ENCODE results near the gene MPST.

The MPST gene

GRCh38 chr22:37050913-37051312 lies 31.4 kb downstream of the MPST start:
- DNase-seq (ENCODE audit: low read depth), result no peak
- no peak overlapping the region for H3K4me3 ChIP-seq (ENCODE audit: low read depth, low read length)
- in situ Hi-C loops (cut with HindIII; ENCODE audit: low sequenced_read_pairs), result no loop called here
- no peak for TF ChIP-seq CTCF (IDR thresholded peaks at IDR 0.05; ENCODE audit: low read depth, low read length, missing control alignments)

GRCh38 chr22:37051391-37052385 lies 32.1 kb downstream of the MPST start, which contains the start of gene KCTD17:
KCTD17 (plus strand) TSS chr22:37051742; CDS start chr22:37051761, 19 bp downstream.
- peak; percentile 15 for DNase-seq (ENCODE audit: low read depth)
- H3K4me3 ChIP-seq (ENCODE audit: low read depth, low read length), result peak within 1 kb of the TSS; percentile 65
- no peak for TF ChIP-seq CTCF (IDR thresholded peaks at IDR 0.05; ENCODE audit: low read depth, low read length, missing control alignments)

GRCh38 chr22:37052386-37053309 lies 33.1 kb downstream of the MPST start:
- in situ Hi-C loops (cut with HindIII; ENCODE audit: low sequenced_read_pairs), result no loop called here
- TF ChIP-seq CTCF (IDR thresholded peaks at IDR 0.05; ENCODE audit: low read depth, low read length, missing control alignments), result no peak
- DNase-seq (ENCODE audit: low read depth), result no peak
- peak overlapping the region; percentile 65 for H3K4me3 ChIP-seq (ENCODE audit: low read depth, low read length)

More at GRCh38 chr22:37051391-37052385, 32.1 kb downstream of the MPST start, which contains the start of gene KCTD17:
- in situ Hi-C loops (cut with HindIII; ENCODE audit: low sequenced_read_pairs), result no loop called here

- no peak overlapping the region for H3K4me3 ChIP-seq (ENCODE audit: low read depth, low read length)
- TF ChIP-seq CTCF (IDR thresholded peaks at IDR 0.05; ENCODE audit: low read depth, low read length, missing control alignments), result no peak
- no peak for DNase-seq (ENCODE audit: low read depth)
- in situ Hi-C loops (cut with HindIII; ENCODE audit: low sequenced_read_pairs), result no loop called here
Measured at GRCh38 chr22:37053310-37054055, 33.9 kb downstream of the MPST start.

- no peak for TF ChIP-seq CTCF (IDR thresholded peaks at IDR 0.05; ENCODE audit: low read depth, low read length, missing control alignments)
- no peak for DNase-seq (ENCODE audit: low read depth)
- in situ Hi-C loops (cut with HindIII; ENCODE audit: low sequenced_read_pairs), result no loop called here
- no peak overlapping the region for H3K4me3 ChIP-seq (ENCODE audit: low read depth, low read length)
Measured at GRCh38 chr22:37054056-37054395, 34.5 kb downstream of the MPST start.
